Measurements from ENCODE around the gene TBL1X. TPM values are rescaled to one million over a fixed set of nuclear protein-coding genes. Genes with fewer than 3 reads are reported as not detected.

Gene TBL1X
- total and polyA plus RNA-seq, 2 of the 13 experiments (the other 11 are each of a cell fraction or from before 2014, with no cell fraction given) = 17.6 to 19.9 TPM

DNA sequence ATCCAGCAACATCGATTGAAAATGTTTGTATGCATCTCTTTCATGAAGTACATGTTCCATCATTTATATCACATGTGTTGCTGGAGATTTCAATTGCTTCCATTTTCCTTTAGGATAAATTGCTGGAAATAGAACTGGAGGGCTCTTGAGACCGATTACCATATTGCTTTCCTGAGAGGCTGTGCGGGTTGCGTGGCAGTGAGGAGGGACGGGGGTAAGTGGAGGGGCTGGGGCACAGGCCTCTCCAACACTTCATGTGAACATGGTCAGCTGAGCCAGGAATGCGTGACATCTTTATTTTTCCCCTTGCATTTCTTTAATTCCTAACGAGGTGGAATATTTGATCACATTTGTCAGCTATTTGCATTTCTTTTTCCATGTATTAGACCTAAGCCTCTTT is 144.6 kb downstream of the TBL1X start:
- no peaks in the 10 kb centered on the region for H3K27me3 ChIP-seq (ENCODE audit: control insufficient read depth in 1 of 2, insufficient read depth in 2 of 2, low read length in 2 of 2)
- H3K9me3 ChIP-seq (ENCODE audit: low read length) = no peaks in the 10 kb centered on the region
- H3K4me3 ChIP-seq (replicated peaks in 1 of 3; ENCODE audit: insufficient read depth in 1 of 3, low read depth in 2 of 3, low read length in 3 of 3) = no peak overlapping the region
- POLR2A ChIA-PET = no interaction called here
- H3K79me2 ChIP-seq (ENCODE audit: insufficient read depth, low read length) = peaks cover 12% of the 10 kb centered on the region
- H3K4me1 ChIP-seq (ENCODE audit: insufficient read depth, low read length) = peaks cover 49% of the 10 kb centered on the region
- CTCF ChIA-PET (ENCODE audit: low intra/inter-chr PET ratio, low total read pairs) = no interaction called here
- H3K9ac ChIP-seq (ENCODE audit: insufficient read depth, low read depth, low read length) = no peak overlapping the region
- WGBS (ENCODE audit: low lambda C conversion rate) = 96% methylated on average over 7 of the region's 7 CpGs
- in situ Hi-C loops (cut with HindIII; ENCODE audit: extremely low pct_ligation_motif_present, low pct_unique_long_range_greater_than_20kb) (no loop called here), intact Hi-C loops (cut with micrococcal nuclease; ENCODE audit: unreplicated experiment) (no loop called here)
- BruUV-seq (replicated peaks) = no TSS peak
- no peak for DNase-seq (ENCODE audit: low spot score)
- no peak overlapping the region for H3K4me2 ChIP-seq (ENCODE audit: low read depth, low read length)
- peaks cover 0 to 1% of the 10 kb centered on the region in 2 experiments; a peak in 2 of 5 replicates for H3K36me3 ChIP-seq (replicated peaks in 1 of 2; ENCODE audit: control insufficient read depth in 1 of 2, insufficient read depth in 2 of 2, low read length in 2 of 2)
- no peak for FAIRE-seq
- no peak overlapping the region for H2AFZ ChIP-seq (ENCODE audit: low read length)
- peaks cover 14% of the 10 kb centered on the region; the same call in 1 of the 2 replicates for H4K20me1 ChIP-seq (ENCODE audit: insufficient read depth, low read length)
- ATAC-seq = no peak
- TF ChIP-seq CC2D1A (CRISPR knock-in tag; IDR thresholded peaks at IDR 0.05) (no peak), ZNF350 (CRISPR knock-in tag; IDR thresholded peaks at IDR 0.05; ENCODE audit: borderline replicate concordance, low read depth) (no peak), GATA4 (IDR thresholded peaks at IDR 0.05; ENCODE audit: borderline replicate concordance, low read depth) (no peak), RNF2 (conservative IDR thresholded peaks at IDR 0.05; ENCODE audit: low read depth) (no peak)
- H3K27ac ChIP-seq (ENCODE audit: extremely low read length, insufficient read depth, low read length) = no peak overlapping the region

DNA sequence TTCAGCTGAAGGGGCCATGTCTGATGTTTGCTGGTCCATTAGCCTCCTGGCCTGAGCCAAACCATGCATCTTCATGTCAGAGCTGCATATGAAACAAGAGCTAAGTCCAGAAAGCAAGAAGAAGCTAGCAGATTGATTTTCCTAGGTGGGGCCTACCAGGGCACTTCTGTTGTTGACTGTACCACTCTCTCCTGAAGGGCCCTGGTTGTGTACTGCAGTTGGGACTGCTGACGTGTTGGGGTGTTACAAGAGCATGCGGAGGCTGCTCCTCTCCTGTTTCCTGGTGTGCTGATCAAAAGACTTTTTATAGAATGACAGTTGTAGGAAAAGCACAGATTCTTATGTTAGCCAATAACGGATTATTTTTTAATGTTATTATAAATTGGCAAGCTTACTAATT is 145.1 kb downstream of the TBL1X start:
- H3K9ac ChIP-seq (ENCODE audit: insufficient read depth, low read depth, low read length) = no peak overlapping the region
- in situ Hi-C loops (cut with HindIII; ENCODE audit: extremely low pct_ligation_motif_present, low pct_unique_long_range_greater_than_20kb) (no loop called here), intact Hi-C loops (cut with micrococcal nuclease; ENCODE audit: unreplicated experiment) (loop anchor here (10.0 kb wide), 1 partner anchor 145 kb away; the partner anchor contains the start of gene TBL1X)
- H3K27ac ChIP-seq (ENCODE audit: extremely low read length, insufficient read depth, low read length) = no peak overlapping the region
- H2AFZ ChIP-seq (ENCODE audit: low read length) = no peak overlapping the region
- H3K4me1 ChIP-seq (ENCODE audit: insufficient read depth, low read length) = peaks cover 46% of the 10 kb centered on the region
- ChIA-PET POLR2A (no interaction called here), CTCF (ENCODE audit: low intra/inter-chr PET ratio, low total read pairs) (no interaction called here)
- no peak overlapping the region for H3K4me2 ChIP-seq (ENCODE audit: low read depth, low read length)
- BruUV-seq (replicated peaks) = no TSS peak
- no peaks in the 10 kb centered on the region for H3K9me3 ChIP-seq (ENCODE audit: low read length)
- no peak for ATAC-seq
- H3K36me3 ChIP-seq (replicated peaks in 1 of 2; ENCODE audit: control insufficient read depth in 1 of 2, insufficient read depth in 2 of 2, low read length in 2 of 2) = peaks cover 0 to 1% of the 10 kb centered on the region in 2 experiments; a peak in 2 of 5 replicates
- no peaks in the 10 kb centered on the region for H3K27me3 ChIP-seq (ENCODE audit: control insufficient read depth in 1 of 2, insufficient read depth in 2 of 2, low read length in 2 of 2)
- no peak overlapping the region for H3K4me3 ChIP-seq (replicated peaks in 1 of 3; ENCODE audit: insufficient read depth in 1 of 3, low read depth in 2 of 3, low read length in 3 of 3)
- DNase-seq (ENCODE audit: low spot score) = no peak
- 90% methylated on average over 3 of the region's 3 CpGs for WGBS (ENCODE audit: low lambda C conversion rate)
- FAIRE-seq = no peak
- peaks cover 12% of the 10 kb centered on the region; the same call in 1 of the 2 replicates for H4K20me1 ChIP-seq (ENCODE audit: insufficient read depth, low read length)
- H3K79me2 ChIP-seq (ENCODE audit: insufficient read depth, low read length) = peaks cover 10% of the 10 kb centered on the region
- no peak for TF ChIP-seq ZNF879 (CRISPR knock-in tag; IDR thresholded peaks at IDR 0.05)
- no peak for TF ChIP-seq MAF1 (CRISPR knock-in tag; IDR thresholded peaks at IDR 0.05; ENCODE audit: borderline replicate concordance)
- TF ChIP-seq, protein P1, sequence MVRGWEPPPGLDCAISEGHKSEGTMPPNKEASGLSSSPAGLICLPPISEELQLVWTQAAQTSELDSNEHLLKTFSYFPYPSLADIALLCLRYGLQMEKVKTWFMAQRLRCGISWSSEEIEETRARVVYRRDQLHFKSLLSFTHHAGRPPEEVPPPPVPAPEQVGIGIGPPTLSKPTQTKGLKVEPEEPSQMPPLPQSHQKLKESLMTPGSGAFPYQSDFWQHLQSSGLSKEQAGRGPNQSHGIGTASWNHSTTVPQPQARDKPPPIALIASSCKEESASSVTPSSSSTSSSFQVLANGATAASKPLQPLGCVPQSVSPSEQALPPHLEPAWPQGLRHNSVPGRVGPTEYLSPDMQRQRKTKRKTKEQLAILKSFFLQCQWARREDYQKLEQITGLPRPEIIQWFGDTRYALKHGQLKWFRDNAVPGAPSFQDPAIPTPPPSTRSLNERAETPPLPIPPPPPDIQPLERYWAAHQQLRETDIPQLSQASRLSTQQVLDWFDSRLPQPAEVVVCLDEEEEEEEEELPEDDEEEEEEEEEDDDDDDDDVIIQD (CRISPR knock-in tag; IDR thresholded peaks at IDR 0.05; ENCODE audit: low read depth) = no peak
- TF ChIP-seq, protein P2, sequence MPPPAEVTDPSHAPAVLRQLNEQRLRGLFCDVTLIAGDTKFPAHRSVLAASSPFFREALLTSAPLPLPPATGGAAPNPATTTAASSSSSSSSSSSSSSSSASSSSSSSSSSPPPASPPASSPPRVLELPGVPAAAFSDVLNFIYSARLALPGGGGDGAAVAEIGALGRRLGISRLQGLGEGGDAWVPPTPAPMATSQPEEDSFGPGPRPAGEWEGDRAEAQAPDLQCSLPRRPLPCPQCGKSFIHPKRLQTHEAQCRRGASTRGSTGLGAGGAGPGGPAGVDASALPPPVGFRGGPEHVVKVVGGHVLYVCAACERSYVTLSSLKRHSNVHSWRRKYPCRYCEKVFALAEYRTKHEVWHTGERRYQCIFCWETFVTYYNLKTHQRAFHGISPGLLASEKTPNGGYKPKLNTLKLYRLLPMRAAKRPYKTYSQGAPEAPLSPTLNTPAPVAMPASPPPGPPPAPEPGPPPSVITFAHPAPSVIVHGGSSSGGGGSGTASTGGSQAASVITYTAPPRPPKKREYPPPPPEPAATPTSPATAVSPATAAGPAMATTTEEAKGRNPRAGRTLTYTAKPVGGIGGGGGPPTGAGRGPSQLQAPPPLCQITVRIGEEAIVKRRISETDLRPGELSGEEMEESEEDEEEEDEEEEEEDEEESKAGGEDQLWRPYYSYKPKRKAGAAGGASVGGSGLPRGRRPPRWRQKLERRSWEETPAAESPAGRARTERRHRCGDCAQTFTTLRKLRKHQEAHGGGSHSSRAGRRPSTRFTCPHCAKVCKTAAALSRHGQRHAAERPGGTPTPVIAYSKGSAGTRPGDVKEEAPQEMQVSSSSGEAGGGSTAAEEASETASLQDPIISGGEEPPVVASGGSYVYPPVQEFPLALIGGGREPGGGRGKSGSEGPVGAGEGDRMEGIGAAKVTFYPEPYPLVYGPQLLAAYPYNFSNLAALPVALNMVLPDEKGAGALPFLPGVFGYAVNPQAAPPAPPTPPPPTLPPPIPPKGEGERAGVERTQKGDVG (CRISPR knock-in tag; IDR thresholded peaks at IDR 0.05; ENCODE audit: borderline replicate concordance) = no peak
- no peak for TF ChIP-seq ZNF205 (CRISPR knock-in tag; IDR thresholded peaks at IDR 0.05)
- no peak for TF ChIP-seq ZNF17 (CRISPR knock-in tag; IDR thresholded peaks at IDR 0.05)
- TF ChIP-seq ZBTB7B (CRISPR knock-in tag; IDR thresholded peaks at IDR 0.05) = no peak
- no peak for TF ChIP-seq SMC3 (IDR thresholded peaks at IDR 0.05; ENCODE audit: low read length)
- TF ChIP-seq SKI (IDR thresholded peaks at IDR 0.05; ENCODE audit: partially characterized antibody) = no peak
- no peak for TF ChIP-seq ZNF264 (CRISPR knock-in tag; IDR thresholded peaks at IDR 0.05)
- TF ChIP-seq ZNF547 (CRISPR knock-in tag; IDR thresholded peaks at IDR 0.05) = no peak
- no peak for TF ChIP-seq SIN3B (IDR thresholded peaks at IDR 0.05; ENCODE audit: low read length)
- TF ChIP-seq ZNF329 (CRISPR knock-in tag; IDR thresholded peaks at IDR 0.05; ENCODE audit: low read depth) = no peak
